Activated T-cell treated with anti-CD3 and anti-CD28 coated beads, Interleukin-2, amount 50 U/mL, for 72 hours (primary cell): ENCODE measurements around the gene PAK5. TPM values are rescaled to one million over a fixed set of nuclear protein-coding genes. Genes with fewer than 3 reads are reported as not detected.

Experiments
- ATAC-seq, 2 donors: fragments of 150-1000 bp; cut with Tn5 transposase; replicated peaks in 1 of 2; 2 replicates each; pipeline ENCODE4 v1.10.0; 2021; ENCODE audit warnings: moderate library complexity in 2 of 2, mild to moderate bottlenecking in 1 of 2
- DNase-seq, 2 donors: peaks; one replicate each; pipeline ENCODE4 v3.0.0; 2021 to 2022; ENCODE audit warnings: mixed read lengths in 1 of 2
- H3K27ac Mint-ChIP-seq: one replicate; pipeline ENCODE4 v1.8.0; 2022; ENCODE audit warnings: mild to moderate bottlenecking, moderate library complexity, mixed read lengths
- H3K27me3 Mint-ChIP-seq: one replicate; pipeline ENCODE4 v1.8.0; 2022; ENCODE audit warnings: low read depth, mixed read lengths
- H3K36me3 Mint-ChIP-seq, 2 donors: one replicate each; pipeline ENCODE4 v1.8.0; 2022; ENCODE audit warnings: mixed read lengths in 2 of 2, mild to moderate bottlenecking in 1 of 2; ENCODE audit not compliant: insufficient read depth in 2 of 2
- H3K4me1 Mint-ChIP-seq: one replicate; pipeline ENCODE4 v1.8.0; 2022; ENCODE audit warnings: low read depth, mixed read lengths
- H3K4me3 Mint-ChIP-seq, 2 donors: one replicate each; pipeline ENCODE4 v1.8.0; 2022; ENCODE audit warnings: mild to moderate bottlenecking in 2 of 2, mixed read lengths in 2 of 2, moderate library complexity in 2 of 2
- H3K9me3 Mint-ChIP-seq, 2 donors: one replicate each; pipeline ENCODE4 v1.8.0; 2022; ENCODE audit warnings: mixed read lengths in 2 of 2
- total RNA-seq, 2 donors: library from RNA; stranded (reverse); gene quantifications; one replicate each; pipeline ENCODE4 v1.2.3, GENCODE V29; 2022

Gene PAK5
- total RNA-seq, 2 donors from 2014 or later: not detected

DNA sequence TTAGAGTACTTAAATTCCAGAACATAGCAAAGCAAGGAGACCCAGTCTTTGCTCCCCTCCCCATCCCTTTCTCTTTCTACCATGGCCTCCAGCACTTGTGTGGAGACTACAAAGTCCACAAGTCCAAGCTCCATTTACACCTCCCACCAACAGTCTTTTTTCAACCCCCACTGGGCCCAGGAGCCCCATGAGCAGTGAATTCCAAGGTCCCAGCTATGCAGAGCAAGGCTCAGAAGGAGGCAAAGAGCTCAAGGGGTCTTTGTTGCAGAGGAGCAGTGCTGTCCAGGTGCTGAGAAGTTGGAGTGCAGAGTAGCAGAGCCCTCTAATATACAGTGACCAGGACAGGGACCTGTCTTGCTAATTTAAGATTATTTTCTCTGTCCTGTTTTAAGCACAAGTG, 9.0 kb downstream of the PAK5 start:
- ATAC-seq (no peak), DNase-seq (no peak)
- Mint-ChIP-seq H3K4me3 (no peak overlapping the region), H3K36me3 (no peaks in the 10 kb centered on the region), H3K9me3 (peaks cover 0 to 1% of the 10 kb centered on the region in 2 donors), H3K4me1 (no peaks in the 10 kb centered on the region), H3K27ac (no peak overlapping the region), H3K27me3 (no peaks in the 10 kb centered on the region)

DNA sequence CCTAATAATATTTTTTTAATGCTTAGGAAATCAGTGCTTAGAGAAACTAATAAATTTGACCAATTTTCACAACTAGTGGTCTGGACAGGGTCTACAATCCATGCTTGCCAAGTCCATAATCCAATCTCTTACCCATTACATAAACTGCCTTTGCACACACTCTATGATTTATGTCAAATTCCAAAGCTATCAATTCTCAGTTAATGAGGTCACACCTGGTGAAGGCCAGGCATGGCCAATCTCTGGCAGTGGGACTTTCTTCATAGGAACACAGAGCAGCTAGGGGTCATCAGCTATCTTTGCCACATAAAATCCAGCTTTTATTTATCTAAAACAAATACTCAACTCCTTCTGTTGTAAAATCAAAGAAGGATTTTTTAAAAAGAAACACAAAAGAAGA, 21.2 kb downstream of the PAK5 start:
- DNase-seq: no peak
- Mint-ChIP-seq H3K4me1 (no peaks in the 10 kb centered on the region), H3K27me3 (no peaks in the 10 kb centered on the region), H3K36me3 (no peaks in the 10 kb centered on the region), H3K9me3 (peaks cover 4 to 7% of the 10 kb centered on the region in 2 donors), H3K4me3 (no peak overlapping the region), H3K27ac (no peak overlapping the region)
- ATAC-seq: no peak

DNA sequence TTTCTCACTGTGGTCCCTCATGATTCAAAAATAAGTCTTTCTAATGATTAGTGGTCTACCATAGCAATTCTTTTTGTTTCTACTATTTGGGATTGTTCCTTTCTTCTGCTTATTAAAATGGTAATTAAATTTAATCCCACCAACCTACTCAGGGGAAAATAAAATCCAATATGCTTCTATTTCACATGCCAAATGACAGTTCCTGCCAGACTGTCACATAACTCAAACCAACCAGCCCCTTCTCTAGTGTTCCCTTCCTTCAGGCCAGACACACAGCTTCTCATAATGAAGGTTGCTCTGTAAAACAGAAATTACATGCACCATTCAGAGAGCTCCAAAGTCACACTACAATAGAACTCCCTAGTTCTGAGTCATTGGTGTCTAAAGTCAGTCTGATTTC, 23.2 kb downstream of the PAK5 start:
- Mint-ChIP-seq H3K27ac (no peak overlapping the region), H3K4me1 (no peaks in the 10 kb centered on the region), H3K36me3 (no peaks in the 10 kb centered on the region), H3K9me3 (peaks cover 3 to 4% of the 10 kb centered on the region in 2 donors), H3K27me3 (no peaks in the 10 kb centered on the region), H3K4me3 (no peak overlapping the region)
- no peak for ATAC-seq
- DNase-seq: no peak

DNA sequence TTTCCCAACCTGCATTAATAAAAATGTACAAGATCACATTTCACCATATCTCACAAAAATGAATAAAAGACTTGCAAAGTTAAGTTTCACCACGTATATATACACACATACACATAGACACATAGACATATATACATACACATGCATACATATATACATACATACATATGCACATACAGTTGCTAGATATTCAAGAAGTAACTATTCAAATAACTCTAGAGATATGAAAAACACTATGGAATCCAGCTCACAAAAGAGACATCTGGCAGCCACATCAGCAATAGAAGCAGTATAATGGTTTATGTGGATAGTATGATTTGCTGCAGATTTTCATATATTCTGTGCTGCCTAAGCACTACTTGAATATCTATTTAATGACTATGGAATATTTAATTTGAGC, 28.1 kb downstream of the PAK5 start:
- H3K27me3 Mint-ChIP-seq: no peaks in the 10 kb centered on the region
- DNase-seq (no peak), ATAC-seq (no peak)
- no peaks in the 10 kb centered on the region for H3K4me1 Mint-ChIP-seq
- H3K4me3 Mint-ChIP-seq: no peak overlapping the region
- H3K9me3 Mint-ChIP-seq: peaks cover 0 to 4% of the 10 kb centered on the region in 2 donors
- H3K36me3 Mint-ChIP-seq: no peaks in the 10 kb centered on the region
- no peak overlapping the region for H3K27ac Mint-ChIP-seq

DNA sequence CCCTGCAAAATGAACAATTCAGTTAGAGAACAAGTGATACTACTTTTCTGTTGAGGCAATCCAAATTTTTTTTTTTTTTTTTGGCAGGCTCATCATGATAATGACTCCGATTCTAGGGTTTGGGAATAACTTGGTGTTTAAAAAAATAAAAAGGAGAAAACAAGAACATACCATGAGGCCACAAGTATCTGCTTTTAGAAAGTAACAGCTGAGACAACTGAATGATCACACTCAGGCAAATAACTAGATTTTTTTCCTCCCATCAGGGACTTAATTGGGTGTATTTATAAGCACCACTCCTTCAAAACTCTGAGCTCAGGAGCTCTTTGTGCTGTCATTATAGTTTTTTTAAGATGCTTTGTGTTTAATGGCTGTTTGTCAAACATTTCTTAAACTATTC, 29.6 kb downstream of the PAK5 start:
- no peaks in the 10 kb centered on the region for H3K27me3 Mint-ChIP-seq
- H3K4me1 Mint-ChIP-seq: no peaks in the 10 kb centered on the region
- H3K9me3 Mint-ChIP-seq: peaks cover 0 to 4% of the 10 kb centered on the region in 2 donors
- H3K27ac Mint-ChIP-seq: no peak overlapping the region
- H3K36me3 Mint-ChIP-seq: no peaks in the 10 kb centered on the region
- H3K4me3 Mint-ChIP-seq: no peak overlapping the region
- ATAC-seq: no peak
- no peak for DNase-seq

DNA sequence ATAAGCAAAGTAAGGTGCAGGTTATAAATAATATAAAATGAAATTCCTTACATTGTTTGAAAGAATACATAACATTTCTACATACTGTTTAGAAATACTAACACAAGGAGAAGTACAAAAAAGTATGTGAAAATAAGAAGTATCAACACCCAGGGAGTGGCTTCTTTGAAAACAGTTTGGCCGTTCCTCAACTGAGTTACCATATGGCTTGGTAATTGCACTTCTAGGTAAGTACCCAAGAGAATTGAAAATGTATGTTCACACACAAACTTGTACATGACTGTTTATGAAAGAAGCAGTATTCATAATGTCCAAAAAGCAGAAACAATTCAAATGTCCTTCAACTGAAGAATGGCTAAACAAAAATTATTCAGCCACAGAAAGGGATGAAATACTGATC, 30.7 kb downstream of the PAK5 start:
- no peak for ATAC-seq
- Mint-ChIP-seq H3K36me3 (no peaks in the 10 kb centered on the region), H3K4me3 (no peak overlapping the region)

DNA sequence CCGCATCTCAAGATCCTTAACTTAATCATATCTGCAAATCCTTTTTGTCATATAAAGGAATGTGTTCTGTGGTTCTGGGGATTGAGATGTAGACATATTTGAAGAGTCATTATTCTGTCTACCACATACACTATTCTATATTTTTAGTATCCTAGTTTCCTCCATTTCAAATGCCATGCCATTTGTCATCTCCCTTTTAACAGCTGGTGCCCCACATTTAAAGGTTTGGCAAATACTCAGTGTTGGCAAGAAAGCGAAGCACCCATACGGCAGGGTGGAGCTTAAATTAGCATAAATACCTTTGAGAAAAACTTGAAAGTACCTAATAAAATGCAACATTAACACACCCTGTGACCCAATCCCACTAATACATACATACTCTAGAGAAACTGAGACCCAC, 31.7 kb downstream of the PAK5 start:
- no peak for ATAC-seq
- Mint-ChIP-seq H3K9me3 (peaks cover 0 to 2% of the 10 kb centered on the region in 2 donors), H3K27ac (no peak overlapping the region), H3K27me3 (no peaks in the 10 kb centered on the region), H3K4me1 (no peaks in the 10 kb centered on the region), H3K4me3 (no peak overlapping the region), H3K36me3 (no peaks in the 10 kb centered on the region)
- no peak for DNase-seq

More for the DNA sequence above, 30.7 kb downstream of the PAK5 start:
- H3K27ac Mint-ChIP-seq: no peak overlapping the region
- no peak for DNase-seq
- no peaks in the 10 kb centered on the region for H3K27me3 Mint-ChIP-seq
- H3K4me1 Mint-ChIP-seq: no peaks in the 10 kb centered on the region
- peaks cover 0 to 4% of the 10 kb centered on the region in 2 donors for H3K9me3 Mint-ChIP-seq

DNA sequence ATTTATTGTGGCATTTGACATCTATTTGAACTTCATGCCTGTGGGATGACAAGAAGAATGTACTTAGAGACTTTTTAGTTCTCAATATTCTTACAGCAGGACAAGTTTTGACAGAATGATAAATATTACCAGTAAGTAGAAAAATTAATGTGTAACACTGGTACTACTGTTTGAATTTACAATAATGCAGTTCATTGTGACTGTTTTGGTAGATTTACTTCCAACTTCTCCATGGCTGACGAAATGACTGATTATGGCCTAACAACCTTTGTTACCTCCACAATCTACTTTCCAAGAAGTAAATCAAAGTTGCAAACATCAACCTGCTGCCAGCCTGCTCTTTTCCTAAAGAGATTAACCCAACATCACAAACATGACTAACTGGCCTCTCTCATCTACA, 38.5 kb downstream of the PAK5 start:
- no peaks in the 10 kb centered on the region for H3K27me3 Mint-ChIP-seq
- DNase-seq (no peak), ATAC-seq (no peak)
- H3K4me1 Mint-ChIP-seq: no peaks in the 10 kb centered on the region
- H3K27ac Mint-ChIP-seq: no peak overlapping the region
- peaks cover 4 to 6% of the 10 kb centered on the region in 2 donors for H3K9me3 Mint-ChIP-seq
- H3K36me3 Mint-ChIP-seq: no peaks in the 10 kb centered on the region
- H3K4me3 Mint-ChIP-seq: no peak overlapping the region

DNA sequence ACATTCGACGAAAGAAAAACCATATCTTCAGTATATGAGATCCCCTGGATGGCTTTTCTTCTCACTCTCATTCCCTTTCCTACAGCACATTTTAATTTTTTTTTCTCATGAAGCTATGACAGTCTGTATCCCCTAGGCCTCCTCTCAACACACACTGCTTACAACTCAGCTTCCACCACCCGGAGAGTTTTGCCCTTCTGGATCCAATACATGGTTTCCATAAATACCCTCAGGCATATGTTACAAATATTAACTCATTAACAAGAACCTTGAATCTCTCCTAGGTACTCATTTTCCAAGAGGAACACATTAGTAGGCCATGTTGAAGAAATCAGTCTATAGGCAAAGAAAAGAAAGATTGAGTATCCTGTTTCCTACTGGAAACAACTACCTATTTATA, 44.0 kb downstream of the PAK5 start:
- Mint-ChIP-seq H3K36me3 (no peaks in the 10 kb centered on the region), H3K27ac (no peak overlapping the region), H3K9me3 (peaks cover 6 to 7% of the 10 kb centered on the region in 2 donors), H3K4me3 (no peak overlapping the region), H3K4me1 (no peaks in the 10 kb centered on the region), H3K27me3 (no peaks in the 10 kb centered on the region)
- ATAC-seq: no peak
- no peak for DNase-seq

DNA sequence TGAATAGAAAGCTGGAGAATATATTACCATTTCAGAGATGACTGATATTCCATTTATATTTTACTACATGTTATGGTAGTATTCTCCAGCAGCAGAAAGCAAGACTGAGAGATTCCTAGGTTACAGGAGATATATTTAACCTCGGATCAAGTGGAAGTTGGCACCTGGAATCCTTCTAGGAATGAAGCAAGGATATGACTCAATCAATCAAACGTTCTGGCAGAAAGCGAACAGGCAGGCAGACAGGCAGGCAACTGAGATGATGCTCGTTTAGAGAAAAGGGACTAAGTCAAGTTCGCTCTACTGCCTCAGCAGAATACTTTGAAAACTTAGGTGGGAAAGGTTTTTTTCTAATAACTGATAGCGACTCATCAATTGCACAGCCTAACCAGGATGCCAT, 46.2 kb downstream of the PAK5 start:
- ATAC-seq: no peak
- Mint-ChIP-seq H3K4me3 (no peak overlapping the region), H3K27me3 (no peaks in the 10 kb centered on the region), H3K27ac (no peak overlapping the region), H3K36me3 (no peaks in the 10 kb centered on the region), H3K9me3 (peaks cover 5 to 6% of the 10 kb centered on the region in 2 donors), H3K4me1 (no peaks in the 10 kb centered on the region)
- no peak for DNase-seq

DNA sequence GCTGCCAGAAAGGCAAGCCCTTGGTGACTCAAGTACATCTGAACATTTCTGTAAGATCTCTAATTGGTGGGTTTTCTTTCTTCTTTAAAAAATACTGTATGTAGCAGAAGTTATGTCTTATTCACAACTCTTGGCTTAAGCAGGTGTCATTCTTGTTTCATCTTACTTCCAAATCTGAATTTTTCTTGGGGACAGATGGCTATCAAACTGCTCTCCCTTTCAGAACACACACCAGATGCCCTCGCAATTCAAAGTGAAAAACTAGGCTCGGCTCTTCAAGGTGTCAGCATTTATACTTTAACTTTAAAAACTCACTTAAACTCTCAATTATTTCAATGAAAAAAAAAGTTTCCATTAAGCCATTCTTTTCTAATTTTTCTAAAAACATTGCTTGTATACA, 49.7 kb downstream of the PAK5 start:
- H3K4me1 Mint-ChIP-seq: no peaks in the 10 kb centered on the region
- no peaks in the 10 kb centered on the region for H3K36me3 Mint-ChIP-seq
- ATAC-seq: no peak
- H3K9me3 Mint-ChIP-seq: peaks cover 3 to 5% of the 10 kb centered on the region in 2 donors
- no peaks in the 10 kb centered on the region for H3K27me3 Mint-ChIP-seq
- no peak for DNase-seq
- no peak overlapping the region for H3K4me3 Mint-ChIP-seq
- H3K27ac Mint-ChIP-seq: no peak overlapping the region

DNA sequence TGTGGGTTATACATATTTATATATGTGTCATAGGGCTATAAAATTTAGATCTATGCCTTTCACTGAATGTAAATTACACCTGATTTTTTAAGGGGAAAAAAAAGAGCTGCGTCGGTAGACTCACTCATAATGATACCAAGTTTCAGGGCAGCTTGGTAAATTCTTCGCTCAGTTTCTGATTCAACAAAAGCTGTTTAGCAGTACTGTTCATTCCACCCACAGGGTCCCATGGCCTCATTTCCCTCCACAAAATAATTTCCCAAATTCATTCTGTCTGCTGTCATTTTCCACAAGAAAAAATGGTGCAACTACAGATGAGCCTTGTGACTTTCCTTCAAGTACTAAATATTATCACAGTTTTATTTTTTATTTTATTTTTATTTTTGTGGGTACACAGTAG, 63.7 kb downstream of the PAK5 start:
- no peak overlapping the region for H3K4me3 Mint-ChIP-seq
- H3K4me1 Mint-ChIP-seq: no peaks in the 10 kb centered on the region
- H3K27me3 Mint-ChIP-seq: no peaks in the 10 kb centered on the region

DNA sequence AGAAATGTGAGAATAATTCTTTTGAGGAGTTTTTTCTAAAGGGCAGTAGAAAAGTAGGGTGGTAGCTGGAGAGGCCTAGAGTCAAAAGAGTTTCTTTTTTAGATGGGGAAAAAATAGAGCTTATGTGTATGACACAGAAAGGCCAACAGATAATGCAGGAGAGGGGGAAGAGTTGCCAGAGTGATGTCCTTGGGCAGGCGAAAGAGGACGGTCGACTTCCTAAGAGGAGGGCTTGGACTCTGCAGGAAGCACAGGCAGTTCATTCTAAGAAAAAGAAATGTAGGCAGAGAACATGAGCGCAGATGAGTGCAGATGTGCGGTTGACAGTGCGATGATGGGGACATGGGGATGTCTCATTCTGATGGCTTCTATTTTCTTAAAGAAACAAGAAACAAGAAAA, 68.9 kb downstream of the PAK5 start:
- no peak for DNase-seq
- Mint-ChIP-seq H3K4me3 (no peak overlapping the region), H3K36me3 (peaks cover 1% of the 10 kb centered on the region in 2 donors), H3K27ac (no peak overlapping the region), H3K4me1 (no peaks in the 10 kb centered on the region), H3K9me3 (peaks cover 6 to 9% of the 10 kb centered on the region in 2 donors), H3K27me3 (no peaks in the 10 kb centered on the region)
- no peak for ATAC-seq

More for the DNA sequence above, 63.7 kb downstream of the PAK5 start:
- DNase-seq (no peak), ATAC-seq (no peak)
- no peak overlapping the region for H3K27ac Mint-ChIP-seq
- peaks cover 6 to 11% of the 10 kb centered on the region in 2 donors for H3K9me3 Mint-ChIP-seq
- peaks cover 0 to 1% of the 10 kb centered on the region in 2 donors for H3K36me3 Mint-ChIP-seq

DNA sequence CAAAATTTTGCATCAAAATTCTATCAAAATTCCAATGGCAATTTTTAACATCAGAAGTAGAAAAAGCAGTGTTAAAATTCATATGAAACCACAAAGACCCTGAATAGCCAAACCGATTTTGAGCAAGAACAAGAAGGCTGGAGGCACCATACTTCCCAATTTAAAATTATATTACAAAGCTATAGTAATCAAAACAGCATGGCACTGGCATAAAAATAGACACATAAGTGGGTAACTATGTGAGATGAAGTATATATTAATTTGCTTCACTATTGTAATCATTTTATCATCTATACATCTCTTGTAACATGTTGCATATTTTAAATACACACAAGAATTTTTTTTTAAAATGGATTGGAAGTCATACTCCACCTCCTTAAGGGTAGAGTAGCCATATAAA, 77.4 kb downstream of the PAK5 start:
- no peak for DNase-seq
- no peak overlapping the region for H3K27ac Mint-ChIP-seq
- H3K9me3 Mint-ChIP-seq: peaks cover 2 to 4% of the 10 kb centered on the region in 2 donors
- H3K27me3 Mint-ChIP-seq: no peaks in the 10 kb centered on the region
- no peaks in the 10 kb centered on the region for H3K36me3 Mint-ChIP-seq
- no peak for ATAC-seq
- H3K4me3 Mint-ChIP-seq: no peak overlapping the region
- H3K4me1 Mint-ChIP-seq: no peaks in the 10 kb centered on the region
